ENCODE results near the gene FOXR2.

The FOXR2 gene

GRCh38 chrX:55623100-55623499 is at the start of gene FOXR2:
Gene FOXR2 (plus strand): TSS chrX:55623400. CDS start chrX:55623712, 312 bp downstream.
- H4K20me1 ChIP-seq = no peaks in the 10 kb centered on the region; a peak in 1 of 22 replicates
- H3K27me3 ChIP-seq = peaks cover 84 to 100% (median 98%) of the 10 kb centered on the region in 11 experiments
- H3K4me2 ChIP-seq = no peak within 1 kb of the TSS
- TF ChIP-seq Cebpa-rat (IDR thresholded peaks at IDR 0.05) = no peak
- no peak within 1 kb of the TSS for H3K4me3 ChIP-seq
- H3K36me3 ChIP-seq = no peaks in the 10 kb centered on the region
- H3K27ac ChIP-seq = no peak within 1 kb of the TSS
- H3K9ac ChIP-seq = no peak within 1 kb of the TSS
- no peaks in the 10 kb centered on the region for H3K4me1 ChIP-seq
- peaks cover 0 to 24% (median 7%) of the 10 kb centered on the region in 11 experiments; a peak in 12 of 22 replicates for H3K9me3 ChIP-seq (replicated peaks in 1 of 11)

- Histone ChIP-seq H3K36me3 (no peaks in the 10 kb centered on the region), H3K4me1 (no peaks in the 10 kb centered on the region), H3K4me3 (no peak overlapping the region), H4K20me1 (no peaks in the 10 kb centered on the region), H3K27ac (no peak overlapping the region), H3K9me3 (replicated peaks in 1 of 11) (peaks cover 18 to 32% (median 25%) of the 10 kb centered on the region in 11 experiments), H3K4me2 (no peak overlapping the region), H3K27me3 (peaks cover 15 to 68% (median 39%) of the 10 kb centered on the region in 11 experiments; a peak in 21 of 22 replicates), H3K9ac (no peak overlapping the region)
- TF ChIP-seq Cebpa-rat (IDR thresholded peaks at IDR 0.05) = no peak
Observed at GRCh38 chrX:55579115-55579514, 44.1 kb upstream of the FOXR2 start.

GRCh38 chrX:55582447-55582846 is 40.8 kb upstream of the FOXR2 start:
- Histone ChIP-seq H3K27ac (no peak overlapping the region), H3K4me1 (no peaks in the 10 kb centered on the region), H3K4me3 (no peak overlapping the region), H3K36me3 (no peaks in the 10 kb centered on the region), H3K9ac (no peak overlapping the region), H3K4me2 (no peak overlapping the region), H3K27me3 (peaks cover 6 to 52% (median 25%) of the 10 kb centered on the region in 11 experiments; a peak in 20 of 22 replicates), H4K20me1 (no peaks in the 10 kb centered on the region), H3K9me3 (replicated peaks in 1 of 11) (peaks cover 18 to 32% (median 25%) of the 10 kb centered on the region in 11 experiments)
- no peak for TF ChIP-seq Cebpa-rat (IDR thresholded peaks at IDR 0.05)

GRCh38 chrX:55593296-55593695 is 29.9 kb upstream of the FOXR2 start:
- no peak overlapping the region for H3K4me3 ChIP-seq
- H4K20me1 ChIP-seq = no peaks in the 10 kb centered on the region
- no peak overlapping the region for H3K27ac ChIP-seq
- no peak overlapping the region for H3K4me2 ChIP-seq
- no peak overlapping the region for H3K9ac ChIP-seq
- peaks cover 12 to 26% (median 18%) of the 10 kb centered on the region in 11 experiments; a peak in 21 of 22 replicates for H3K9me3 ChIP-seq (replicated peaks in 1 of 11)
- peaks cover 31 to 100% (median 77%) of the 10 kb centered on the region in 11 experiments; a peak in 21 of 22 replicates for H3K27me3 ChIP-seq
- H3K4me1 ChIP-seq = no peaks in the 10 kb centered on the region
- TF ChIP-seq Cebpa-rat (IDR thresholded peaks at IDR 0.05) = no peak
- H3K36me3 ChIP-seq = no peaks in the 10 kb centered on the region

- H3K9me3 ChIP-seq (replicated peaks in 1 of 11) = peaks cover 12 to 26% (median 18%) of the 10 kb centered on the region in 11 experiments; a peak in 21 of 22 replicates
- no peaks in the 10 kb centered on the region for H4K20me1 ChIP-seq
- H3K27ac ChIP-seq = no peak overlapping the region
- TF ChIP-seq Cebpa-rat (IDR thresholded peaks at IDR 0.05) = no peak
- H3K27me3 ChIP-seq = peaks cover 36 to 100% (median 81%) of the 10 kb centered on the region in 11 experiments; a peak in 21 of 22 replicates
- no peak overlapping the region for H3K9ac ChIP-seq
- no peaks in the 10 kb centered on the region for H3K4me1 ChIP-seq
- no peak overlapping the region for H3K4me3 ChIP-seq
- H3K36me3 ChIP-seq = no peaks in the 10 kb centered on the region
- no peak overlapping the region for H3K4me2 ChIP-seq
Observed at GRCh38 chrX:55593756-55594257, 29.4 kb upstream of the FOXR2 start.

GRCh38 chrX:55598333-55598732 is 24.9 kb upstream of the FOXR2 start:
- Histone ChIP-seq H3K4me1 (no peaks in the 10 kb centered on the region), H3K27ac (no peak overlapping the region), H4K20me1 (no peaks in the 10 kb centered on the region), H3K9me3 (replicated peaks in 1 of 11) (peaks cover 7 to 15% (median 12%) of the 10 kb centered on the region in 11 experiments; a peak in 21 of 22 replicates), H3K4me3 (no peak overlapping the region), H3K36me3 (no peaks in the 10 kb centered on the region), H3K4me2 (no peak overlapping the region), H3K27me3 (peaks cover 49 to 98% (median 85%) of the 10 kb centered on the region in 11 experiments; a peak in 20 of 22 replicates), H3K9ac (no peak overlapping the region)
- TF ChIP-seq Cebpa-rat (IDR thresholded peaks at IDR 0.05) = no peak

GRCh38 chrX:55619547-55619946 is 3.7 kb upstream of the FOXR2 start:
- no peaks in the 10 kb centered on the region for H3K36me3 ChIP-seq
- no peak overlapping the region for H3K9ac ChIP-seq
- H3K27me3 ChIP-seq = peaks cover 67 to 94% (median 90%) of the 10 kb centered on the region in 11 experiments
- H3K4me3 ChIP-seq = no peak overlapping the region
- peaks cover 0 to 59% (median 20%) of the 10 kb centered on the region in 11 experiments; a peak in 17 of 22 replicates for H3K9me3 ChIP-seq (replicated peaks in 1 of 11)
- H4K20me1 ChIP-seq = no peaks in the 10 kb centered on the region; a peak in 1 of 22 replicates
- no peak overlapping the region for H3K4me2 ChIP-seq
- H3K27ac ChIP-seq = no peak overlapping the region
- no peaks in the 10 kb centered on the region for H3K4me1 ChIP-seq
- TF ChIP-seq Cebpa-rat (IDR thresholded peaks at IDR 0.05) = no peak

GRCh38 chrX:55624403-55624802 is 1.2 kb downstream of the FOXR2 start:
- Histone ChIP-seq H3K36me3 (no peaks in the 10 kb centered on the region), H3K9ac (no peak overlapping the region), H3K4me2 (no peak overlapping the region), H4K20me1 (no peaks in the 10 kb centered on the region; a peak in 1 of 22 replicates), H3K9me3 (replicated peaks in 1 of 11) (peaks cover 0 to 19% (median 7%) of the 10 kb centered on the region in 11 experiments; a peak in 10 of 22 replicates), H3K27ac (no peak overlapping the region), H3K27me3 (peaks cover 80 to 96% (median 93%) of the 10 kb centered on the region in 11 experiments), H3K4me1 (no peaks in the 10 kb centered on the region), H3K4me3 (no peak overlapping the region)
- no peak for TF ChIP-seq Cebpa-rat (IDR thresholded peaks at IDR 0.05)

- Histone ChIP-seq H3K4me1 (no peaks in the 10 kb centered on the region), H3K27ac (no peak overlapping the region), H3K4me3 (no peak overlapping the region), H3K27me3 (peaks cover 49 to 88% (median 81%) of the 10 kb centered on the region in 11 experiments), H3K9ac (no peak overlapping the region), H4K20me1 (no peaks in the 10 kb centered on the region), H3K4me2 (no peak overlapping the region), H3K36me3 (no peaks in the 10 kb centered on the region), H3K9me3 (replicated peaks in 1 of 11) (peaks cover 19 to 39% (median 31%) of the 10 kb centered on the region in 11 experiments)
- no peak for TF ChIP-seq Cebpa-rat (IDR thresholded peaks at IDR 0.05)
Observed at GRCh38 chrX:55636109-55636508, 12.9 kb downstream of the FOXR2 start.

- no peak for TF ChIP-seq Cebpa-rat (IDR thresholded peaks at IDR 0.05)
- Histone ChIP-seq H3K27ac (no peak overlapping the region), H3K9me3 (replicated peaks in 1 of 11) (peaks cover 19 to 39% (median 30%) of the 10 kb centered on the region in 11 experiments), H3K4me2 (no peak overlapping the region), H3K27me3 (peaks cover 58 to 89% (median 83%) of the 10 kb centered on the region in 11 experiments), H3K36me3 (no peaks in the 10 kb centered on the region), H3K4me1 (no peaks in the 10 kb centered on the region), H3K4me3 (no peak overlapping the region), H4K20me1 (no peaks in the 10 kb centered on the region), H3K9ac (no peak overlapping the region)
Observed at GRCh38 chrX:55638933-55639332, 15.7 kb downstream of the FOXR2 start.
